ENCODE measurements around the gene C11orf65.

C11orf65 gene

DNA sequence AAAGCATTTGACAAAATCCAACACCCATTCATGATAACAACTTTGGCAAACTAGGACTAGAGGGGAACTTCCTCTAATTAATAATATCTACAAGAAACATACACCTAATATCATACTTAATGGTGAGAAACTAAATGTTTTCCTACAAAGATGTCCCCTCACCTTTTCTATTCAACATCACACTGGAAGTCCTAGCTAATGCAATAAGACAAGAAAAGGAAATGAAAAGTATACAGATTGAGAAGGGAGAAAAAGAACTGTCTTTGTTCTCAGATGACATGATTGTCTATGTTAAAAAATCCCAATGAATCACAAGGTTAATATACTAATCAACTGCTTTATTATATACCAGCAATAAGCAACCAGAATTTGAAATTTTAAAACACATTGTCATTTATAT, 52.4 kb downstream of the C11orf65 start:
- Histone ChIP-seq H4K20me1 (ENCODE audit: insufficient read depth) (no peaks in the 10 kb centered on the region), H3K4me1 (ENCODE audit: low read depth, poor library complexity, severe bottlenecking) (no peaks in the 10 kb centered on the region)

DNA sequence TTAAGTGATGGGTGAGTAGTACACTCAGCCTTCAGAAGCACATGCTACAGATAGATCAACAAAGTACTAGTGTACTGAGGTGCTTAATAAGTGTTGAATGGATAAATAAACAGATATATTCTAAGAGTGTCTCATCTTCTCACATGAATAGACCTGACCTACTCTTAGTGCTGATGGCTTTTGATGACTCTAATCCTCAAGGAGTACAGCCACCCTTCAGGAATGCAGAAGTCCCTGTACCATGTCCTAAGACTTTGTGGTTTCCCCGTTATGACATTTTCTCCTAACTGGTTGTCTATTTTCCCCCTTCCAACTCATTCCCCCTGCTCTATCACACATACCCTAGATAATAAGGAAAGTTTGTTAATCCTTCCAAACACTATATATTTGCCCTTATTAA, 61.6 kb downstream of the C11orf65 start:
- Histone ChIP-seq H3K9ac (no peak overlapping the region), H3K4me1 (ENCODE audit: low read depth, poor library complexity, severe bottlenecking) (no peaks in the 10 kb centered on the region), H4K20me1 (ENCODE audit: insufficient read depth) (no peaks in the 10 kb centered on the region), H3K27me3 (ENCODE audit: insufficient read depth, low read depth) (no peaks in the 10 kb centered on the region), H3K4me2 (no peak overlapping the region), H3K27ac (no peak overlapping the region), H2AFZ (ENCODE audit: low read depth) (no peak overlapping the region), H3K4me3 (IDR thresholded peaks at IDR 0.05; ENCODE audit: insufficient read depth, low read depth, low read length) (no peak overlapping the region), H3K79me2 (ENCODE audit: insufficient read depth, low read depth) (no peaks in the 10 kb centered on the region), H3K36me3 (ENCODE audit: insufficient read depth) (no peaks in the 10 kb centered on the region)
- no peak for TF ChIP-seq CTCF (conservative IDR thresholded peaks at IDR 0.05; ENCODE audit: low read depth, low read length)

More for the DNA sequence above, 52.4 kb downstream of the C11orf65 start:
- Histone ChIP-seq H3K9ac (no peak overlapping the region), H3K36me3 (ENCODE audit: insufficient read depth) (no peaks in the 10 kb centered on the region), H3K4me2 (no peak overlapping the region), H3K4me3 (IDR thresholded peaks at IDR 0.05; ENCODE audit: insufficient read depth, low read depth, low read length) (no peak overlapping the region), H2AFZ (ENCODE audit: low read depth) (no peak overlapping the region), H3K27ac (no peak overlapping the region), H3K27me3 (ENCODE audit: insufficient read depth, low read depth) (no peaks in the 10 kb centered on the region), H3K79me2 (ENCODE audit: insufficient read depth, low read depth) (no peaks in the 10 kb centered on the region)
- TF ChIP-seq CTCF (conservative IDR thresholded peaks at IDR 0.05; ENCODE audit: low read depth, low read length) = no peak

- no peak overlapping the region for H3K4me2 ChIP-seq
- no peak overlapping the region for H3K27ac ChIP-seq
- TF ChIP-seq CTCF (conservative IDR thresholded peaks at IDR 0.05; ENCODE audit: low read depth, low read length) = no peak
- H3K79me2 ChIP-seq (ENCODE audit: insufficient read depth, low read depth) = no peaks in the 10 kb centered on the region
- no peaks in the 10 kb centered on the region for H4K20me1 ChIP-seq (ENCODE audit: insufficient read depth)
- no peaks in the 10 kb centered on the region for H3K36me3 ChIP-seq (ENCODE audit: insufficient read depth)
- H3K9ac ChIP-seq = no peak overlapping the region
- no peak overlapping the region for H3K4me3 ChIP-seq (IDR thresholded peaks at IDR 0.05; ENCODE audit: insufficient read depth, low read depth, low read length)
- H3K4me1 ChIP-seq (ENCODE audit: low read depth, poor library complexity, severe bottlenecking) = no peaks in the 10 kb centered on the region
- H3K27me3 ChIP-seq (ENCODE audit: insufficient read depth, low read depth) = no peaks in the 10 kb centered on the region
- H2AFZ ChIP-seq (ENCODE audit: low read depth) = no peak overlapping the region
These were observed 64.3 kb downstream of the C11orf65 start for GRCh38 chr11:108403052-108403451.

DNA sequence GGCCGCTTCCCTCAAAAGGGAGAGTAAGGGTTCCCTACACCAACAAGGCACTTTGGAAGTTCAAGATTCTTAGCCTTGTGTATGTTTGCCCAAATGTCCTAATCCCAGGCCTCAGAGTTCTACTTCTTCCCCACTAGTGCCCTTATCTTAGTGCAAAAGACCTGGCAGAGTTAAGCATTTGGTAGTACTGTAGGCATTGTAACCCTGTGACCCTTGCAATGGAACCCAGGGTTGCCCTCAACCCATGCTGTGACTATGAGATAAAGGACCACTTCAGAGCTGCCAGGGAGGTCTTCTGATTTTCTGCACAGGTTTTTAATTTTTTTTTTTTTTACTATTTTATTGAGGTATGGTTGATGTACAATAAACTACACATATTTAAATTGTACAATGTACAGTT, 65.1 kb downstream of the C11orf65 start:
- Histone ChIP-seq H3K27ac (no peak overlapping the region), H3K27me3 (ENCODE audit: insufficient read depth, low read depth) (no peaks in the 10 kb centered on the region), H3K9ac (no peak overlapping the region), H2AFZ (ENCODE audit: low read depth) (no peak overlapping the region), H3K4me1 (ENCODE audit: low read depth, poor library complexity, severe bottlenecking) (no peaks in the 10 kb centered on the region), H3K79me2 (ENCODE audit: insufficient read depth, low read depth) (no peaks in the 10 kb centered on the region), H3K4me3 (IDR thresholded peaks at IDR 0.05; ENCODE audit: insufficient read depth, low read depth, low read length) (no peak overlapping the region), H3K4me2 (no peak overlapping the region), H3K36me3 (ENCODE audit: insufficient read depth) (no peaks in the 10 kb centered on the region), H4K20me1 (ENCODE audit: insufficient read depth) (no peaks in the 10 kb centered on the region)
- no peak for TF ChIP-seq CTCF (conservative IDR thresholded peaks at IDR 0.05; ENCODE audit: low read depth, low read length)

Data from KMS-11 (cell line).